ENCODE data around the gene CFB.

- TF ChIP-seq CTCF (IDR thresholded peaks at IDR 0.05), result no peak
- TF ChIP-seq POLR2A (IDR thresholded peaks at IDR 0.05), result no peak
- no peak for TF ChIP-seq EP300 (IDR thresholded peaks at IDR 0.05)
- TF ChIP-seq POLR2AphosphoS5 (IDR thresholded peaks at IDR 0.05), result no peak
Observed at GRCh38 chr6:31918069-31918720, 27.7 kb upstream of the CFB start.
